CD4-positive, alpha-beta memory T cell (primary cell): ENCODE measurements around the gene GOLM1. TPM values are rescaled to one million over a fixed set of nuclear protein-coding genes. Genes with fewer than 3 reads are reported as not detected.

Experiments used
- polyA plus RNA-seq, 2 donors: library from polyadenylated mRNA; unstranded; fragments of 300-500 nt; fragmentation: Illumina TruSeq; gene quantifications; one replicate each; pipeline ENCODE4 v1.2.3, GENCODE V29; 2021
- total RNA-seq, 2 experiments: library from RNA; stranded (reverse); gene quantifications; one replicate each; pipeline ENCODE4 v1.2.3, GENCODE V29; 2021

The GOLM1 gene
- total and polyA plus RNA-seq, 4 experiments from 2014 or later: 0.54 to 1.00 TPM; not detected in 2

Other genes with a start within 250 kb of the GOLM1 start
- 10 to 100 TPM; 24.8 to 27.8 TPM for gene NAA35, start 158.4 kb downstream of the GOLM1 start, total RNA-seq
- gene NAA35, start 158.4 kb downstream of the GOLM1 start, polyA plus RNA-seq: 10 to 100 TPM; 14.7 to 15.7 TPM
- under 1 TPM; 0.55 to 0.87 TPM for gene C9orf153, start 160.1 kb upstream of the GOLM1 start, total RNA-seq
- gene C9orf153, start 160.1 kb upstream of the GOLM1 start, polyA plus RNA-seq: not detected
- gene ISCA1, start 183.0 kb upstream of the GOLM1 start, total RNA-seq: 10 to 100 TPM; 34.6 to 37.2 TPM
- 10 to 100 TPM; 52.1 to 83.6 TPM for gene ISCA1, start 183.0 kb upstream of the GOLM1 start, polyA plus RNA-seq